Stimulated activated naive CD8-positive, alpha-beta T cell treated with anti-CD3 and anti-CD28 coated beads, Interleukin-15, amount 100 ng/mL, for 72 hours (primary cell): Measurements from ENCODE around the gene RREB1.

Source experiments
- ATAC-seq: fragments of 150-1000 bp; cut with Tn5 transposase; 2 replicates; pipeline ENCODE4 v1.10.0; 2021; ENCODE audit warnings: mild to moderate bottlenecking, moderate library complexity
- DNase-seq, 2 donors: peaks; one replicate each; pipeline ENCODE4 v3.0.0; 2021 to 2022
- H3K27ac Mint-ChIP-seq, 2 donors: one replicate each; pipeline ENCODE4 v1.8.0; 2022; ENCODE audit warnings: mild to moderate bottlenecking in 2 of 2, mixed read lengths in 2 of 2, moderate library complexity in 2 of 2
- H3K27me3 Mint-ChIP-seq: one replicate; pipeline ENCODE4 v1.8.0; 2022; ENCODE audit warnings: mixed read lengths
- H3K4me1 Mint-ChIP-seq: one replicate; pipeline ENCODE4 v1.8.0; 2022; ENCODE audit warnings: mild to moderate bottlenecking, mixed read lengths
- H3K4me3 Mint-ChIP-seq, 2 donors: one replicate each; pipeline ENCODE4 v1.8.0; 2022; ENCODE audit warnings: mild to moderate bottlenecking in 2 of 2, mixed read lengths in 2 of 2, moderate library complexity in 1 of 2
- H3K9me3 Mint-ChIP-seq, 2 donors: one replicate each; pipeline ENCODE4 v1.8.0; 2022; ENCODE audit warnings: mixed read lengths in 2 of 2

RREB1 gene

DNA sequence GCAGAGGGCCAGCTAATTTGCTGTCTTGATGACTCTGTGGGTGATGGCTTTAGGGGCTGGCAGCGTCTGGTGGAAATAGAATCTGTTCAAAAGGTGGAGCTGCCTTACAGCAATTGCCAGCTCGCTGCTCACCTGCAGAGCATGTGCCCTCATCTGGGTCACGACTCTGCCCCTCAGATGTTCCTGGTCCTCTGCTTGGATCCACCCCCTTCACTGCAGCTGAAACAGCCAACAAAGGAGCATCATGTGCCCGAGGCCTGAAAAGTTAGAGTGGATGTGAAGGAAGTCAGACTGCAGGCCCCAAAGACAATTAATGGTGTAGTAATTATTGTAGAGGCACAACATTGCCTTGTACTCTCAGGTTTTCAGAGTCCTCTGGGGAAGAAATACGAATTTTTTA, 19.9 kb downstream of the RREB1 start:
- Mint-ChIP-seq H3K27ac (no peak overlapping the region), H3K4me3 (peak overlapping the region; percentile 18 to 60), H3K27me3 (no peaks in the 10 kb centered on the region), H3K9me3 (no peaks in the 10 kb centered on the region), H3K4me1 (peaks cover 83% of the 10 kb centered on the region)
- DNase-seq (no peak), ATAC-seq (no peak)

DNA sequence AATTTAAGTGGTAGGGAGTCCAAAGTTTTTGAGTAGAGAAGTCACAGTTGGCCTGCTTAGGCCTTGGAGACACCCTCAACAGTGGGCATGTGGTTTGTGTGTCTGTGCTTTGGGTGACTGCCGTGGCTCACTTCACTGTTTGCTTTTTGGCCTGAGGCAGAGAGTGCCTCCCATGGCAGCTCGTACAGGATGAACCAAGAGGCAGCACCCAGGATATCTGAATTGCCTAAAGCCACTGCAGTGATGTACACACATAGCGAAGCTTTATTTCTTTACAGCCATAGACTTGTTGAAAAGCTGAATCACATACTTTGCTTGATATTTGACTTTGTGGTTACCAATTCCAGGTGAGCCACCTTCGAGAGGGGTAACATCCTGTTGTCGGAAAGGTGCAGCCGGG, 21.6 kb downstream of the RREB1 start:
- Mint-ChIP-seq H3K27ac (peak overlapping the region in 1 of 2 donors; percentile 16), H3K4me3 (peak overlapping the region; percentile 27 to 47), H3K9me3 (no peaks in the 10 kb centered on the region), H3K27me3 (no peaks in the 10 kb centered on the region), H3K4me1 (peaks cover 86% of the 10 kb centered on the region)
- ATAC-seq (peak; percentile 27), DNase-seq (no peak)

- peak in 1 of 2 donors; percentile 49 for DNase-seq
- H3K4me1 Mint-ChIP-seq, result peaks cover 86% of the 10 kb centered on the region
- H3K27me3 Mint-ChIP-seq, result no peaks in the 10 kb centered on the region
- no peak overlapping the region for H3K27ac Mint-ChIP-seq
- ATAC-seq, result peak; percentile 89
- peak overlapping the region; percentile 27 to 47 for H3K4me3 Mint-ChIP-seq
- no peaks in the 10 kb centered on the region for H3K9me3 Mint-ChIP-seq
Measured at GRCh38 chr6:7129784-7130569, 22.2 kb downstream of the RREB1 start.

DNA sequence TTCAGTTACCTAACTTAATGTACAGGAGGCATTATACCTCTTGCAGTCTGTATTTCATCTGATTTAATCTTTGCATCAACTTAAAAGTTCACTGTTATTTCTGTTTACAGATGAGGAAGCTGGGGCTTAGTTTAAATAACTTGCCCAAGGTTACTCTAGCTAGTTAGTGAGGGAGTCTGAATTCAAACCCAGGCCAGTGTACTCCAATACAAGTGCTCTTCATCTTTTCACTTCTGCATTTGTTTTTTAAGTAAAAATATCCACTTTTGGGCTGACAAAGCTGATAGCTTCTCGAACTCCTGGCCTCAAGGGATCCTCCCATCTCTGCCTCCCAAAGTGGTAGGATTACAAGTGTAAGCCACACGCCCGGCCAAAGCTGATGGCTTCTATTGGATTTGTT, 23.6 kb downstream of the RREB1 start:
- H3K27ac Mint-ChIP-seq, result no peak overlapping the region
- no peak overlapping the region for H3K4me3 Mint-ChIP-seq
- ATAC-seq (no peak), DNase-seq (no peak)
- peaks cover 84% of the 10 kb centered on the region for H3K4me1 Mint-ChIP-seq
- H3K9me3 Mint-ChIP-seq, result no peaks in the 10 kb centered on the region
- H3K27me3 Mint-ChIP-seq, result no peaks in the 10 kb centered on the region

DNA sequence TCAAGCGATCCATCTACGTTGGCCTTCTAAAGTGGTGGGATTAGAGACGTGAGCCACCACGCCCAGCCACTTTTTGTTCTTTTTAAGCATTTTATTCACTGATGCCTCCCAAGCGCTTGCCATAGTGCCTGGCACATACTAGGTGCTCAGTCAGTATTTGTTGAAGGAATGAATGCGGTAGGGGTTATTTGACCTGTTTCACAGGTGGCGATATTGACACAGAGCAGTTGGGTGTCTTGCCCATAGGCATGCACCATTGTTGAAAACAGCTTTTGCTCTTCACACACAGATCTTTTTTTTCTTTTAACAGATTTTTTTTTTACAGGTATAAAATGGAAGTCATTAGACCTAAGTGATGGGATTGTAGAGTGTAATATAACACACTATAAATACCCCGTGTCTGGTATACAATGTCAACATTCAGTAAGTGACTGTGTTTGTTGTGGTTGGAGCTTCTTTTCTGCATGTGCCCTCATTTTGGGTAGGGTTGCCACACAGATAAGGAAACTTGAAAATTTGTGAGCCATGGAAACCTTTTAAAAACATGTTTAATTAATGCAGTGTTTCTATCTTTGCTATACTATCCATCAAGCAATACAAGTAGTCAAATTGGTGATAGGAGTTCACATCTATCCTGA, 24.8 kb downstream of the RREB1 start:
- H3K4me3 Mint-ChIP-seq, result no peak overlapping the region
- H3K27ac Mint-ChIP-seq, result no peak overlapping the region
- no peaks in the 10 kb centered on the region for H3K27me3 Mint-ChIP-seq
- H3K4me1 Mint-ChIP-seq, result peaks cover 84% of the 10 kb centered on the region
- no peak for DNase-seq
- H3K9me3 Mint-ChIP-seq, result no peaks in the 10 kb centered on the region
- ATAC-seq, result no peak

- DNase-seq, result no peak
- peaks cover 82% of the 10 kb centered on the region for H3K4me1 Mint-ChIP-seq
- H3K27ac Mint-ChIP-seq, result no peak overlapping the region
- no peaks in the 10 kb centered on the region for H3K27me3 Mint-ChIP-seq
- peak overlapping the region; percentile 3 to 14 for H3K4me3 Mint-ChIP-seq
- H3K9me3 Mint-ChIP-seq, result no peaks in the 10 kb centered on the region
- ATAC-seq, result peak; percentile 34
Measured at GRCh38 chr6:7134999-7135745, 27.4 kb downstream of the RREB1 start.

DNA sequence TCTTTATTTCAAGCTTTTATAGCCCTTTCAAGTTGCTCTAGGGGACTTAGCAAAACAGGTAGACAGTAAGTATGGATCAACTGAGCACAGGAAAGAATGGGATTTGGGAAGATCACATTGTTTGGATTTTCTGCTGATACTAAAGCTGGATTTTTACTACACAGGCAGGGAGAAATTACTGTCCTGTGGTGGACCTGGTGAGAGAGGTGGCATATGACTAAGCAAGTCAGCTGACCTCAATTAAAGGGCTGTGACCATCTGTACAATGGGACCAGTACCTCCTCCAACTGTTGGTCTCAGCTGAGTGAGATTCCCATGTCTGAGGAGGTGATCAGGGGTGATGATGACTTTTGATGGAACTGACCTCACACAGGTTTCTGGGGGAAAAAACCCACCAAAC, 28.0 kb downstream of the RREB1 start:
- Mint-ChIP-seq H3K4me3 (peak overlapping the region; percentile 3 to 14), H3K9me3 (no peaks in the 10 kb centered on the region), H3K27ac (no peak overlapping the region), H3K27me3 (no peaks in the 10 kb centered on the region), H3K4me1 (peaks cover 82% of the 10 kb centered on the region)
- peak; percentile 46 for ATAC-seq
- no peak for DNase-seq

- no peaks in the 10 kb centered on the region for H3K27me3 Mint-ChIP-seq
- peak overlapping the region; percentile 79 to 83 for H3K4me3 Mint-ChIP-seq
- peak overlapping the region; percentile 69 to 83 for H3K27ac Mint-ChIP-seq
- DNase-seq (no peak), ATAC-seq (no peak)
- H3K9me3 Mint-ChIP-seq, result no peaks in the 10 kb centered on the region
- peaks cover 87% of the 10 kb centered on the region for H3K4me1 Mint-ChIP-seq
Measured at GRCh38 chr6:7136859-7137334, 29.1 kb downstream of the RREB1 start.

DNA sequence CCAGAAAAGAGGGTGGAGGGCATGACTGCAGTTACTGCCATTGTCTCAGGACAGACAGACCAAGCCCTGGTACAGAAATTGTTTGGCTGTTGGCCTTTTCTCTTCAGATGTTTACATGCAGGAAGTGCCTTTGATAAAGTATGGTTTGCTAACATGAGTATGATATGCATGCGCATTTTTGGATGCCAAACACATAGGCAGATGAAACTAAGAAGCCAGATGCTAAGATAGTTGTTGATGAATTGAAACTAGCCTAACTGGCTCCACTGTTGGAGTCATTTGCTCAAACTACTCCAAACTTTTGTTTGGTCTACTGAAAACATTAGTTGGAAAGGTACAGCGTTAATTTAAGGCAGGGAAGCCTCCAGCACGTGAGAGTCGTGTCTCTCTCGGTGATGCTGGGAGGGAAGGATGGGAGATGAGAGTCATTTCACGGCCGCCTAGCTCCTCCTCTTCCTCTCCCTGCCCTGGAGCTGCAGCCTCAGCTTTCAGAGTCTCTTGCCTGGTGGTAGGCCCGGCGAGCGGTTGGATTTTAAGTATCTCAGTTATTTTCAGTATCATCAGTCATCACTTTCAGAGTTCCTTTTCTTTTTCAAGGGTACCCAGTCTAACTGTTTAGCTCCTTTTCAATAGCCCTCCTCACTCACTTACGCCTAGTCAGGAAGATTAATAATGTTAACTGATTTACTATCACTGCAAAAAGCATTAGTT, 29.7 kb downstream of the RREB1 start:
- Mint-ChIP-seq H3K4me3 (peak overlapping the region; percentile 79 to 83), H3K9me3 (no peaks in the 10 kb centered on the region), H3K27ac (peak overlapping the region; percentile 83 to 95), H3K27me3 (no peaks in the 10 kb centered on the region), H3K4me1 (peaks cover 87% of the 10 kb centered on the region)
- ATAC-seq (peak; percentile 78), DNase-seq (peak; percentile 50 to 70)

DNA sequence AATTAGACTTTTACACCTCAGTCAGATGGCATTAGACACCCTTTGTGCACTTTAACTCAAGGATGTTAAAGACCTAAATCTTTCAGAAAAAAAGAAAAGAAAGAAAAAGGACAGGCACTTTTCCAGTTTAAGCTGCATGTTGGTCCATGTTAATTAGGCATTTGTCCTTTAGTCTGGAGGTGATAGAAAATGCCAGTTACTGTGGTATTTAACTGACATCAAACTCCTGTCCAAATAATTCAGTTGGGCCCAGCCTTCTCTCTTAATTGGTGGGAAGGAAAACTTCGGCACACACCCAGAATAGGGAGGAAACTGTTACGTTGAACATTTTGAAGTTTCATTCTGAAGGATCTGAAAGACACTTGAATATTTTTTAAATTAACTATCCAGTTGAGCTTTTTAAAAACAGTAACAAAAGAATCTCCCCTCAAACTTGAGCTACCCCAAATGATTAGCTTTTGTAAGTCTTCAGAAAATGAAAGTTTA, 30.3 kb downstream of the RREB1 start:
- ATAC-seq (no peak), DNase-seq (no peak)
- peak overlapping the region; percentile 79 to 83 for H3K4me3 Mint-ChIP-seq
- no peaks in the 10 kb centered on the region for H3K27me3 Mint-ChIP-seq
- H3K27ac Mint-ChIP-seq, result peak overlapping the region; percentile 87 to 95
- no peaks in the 10 kb centered on the region for H3K9me3 Mint-ChIP-seq
- peaks cover 87% of the 10 kb centered on the region for H3K4me1 Mint-ChIP-seq

DNA sequence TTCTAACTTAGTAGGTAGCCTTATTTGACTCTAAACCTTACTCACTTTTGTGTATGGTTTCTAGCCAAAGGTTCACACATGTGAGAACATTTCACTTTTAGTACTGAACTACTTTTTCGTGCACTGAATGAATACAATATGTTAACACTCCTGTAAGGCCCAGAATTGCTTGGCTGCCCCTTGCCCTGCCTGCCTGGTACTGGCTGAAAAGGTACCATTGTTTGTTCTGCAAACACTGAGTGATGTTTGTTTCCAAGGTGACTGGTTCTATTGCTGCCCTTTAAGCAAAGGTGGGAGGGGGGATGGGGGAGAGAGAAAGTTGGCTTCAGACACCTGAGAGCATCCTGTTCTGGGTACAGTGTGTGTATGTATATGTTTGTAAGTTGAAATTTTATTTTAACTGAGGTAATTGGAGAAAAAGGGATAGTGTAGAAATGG, 31.2 kb downstream of the RREB1 start:
- Mint-ChIP-seq H3K27ac (peak overlapping the region in 1 of 2 donors; percentile 7), H3K4me3 (peak overlapping the region in 1 of 2 donors; percentile 11), H3K4me1 (peaks cover 91% of the 10 kb centered on the region), H3K27me3 (no peaks in the 10 kb centered on the region), H3K9me3 (no peaks in the 10 kb centered on the region)
- ATAC-seq (peak; percentile 33), DNase-seq (peak in 1 of 2 donors; percentile 46)

DNA sequence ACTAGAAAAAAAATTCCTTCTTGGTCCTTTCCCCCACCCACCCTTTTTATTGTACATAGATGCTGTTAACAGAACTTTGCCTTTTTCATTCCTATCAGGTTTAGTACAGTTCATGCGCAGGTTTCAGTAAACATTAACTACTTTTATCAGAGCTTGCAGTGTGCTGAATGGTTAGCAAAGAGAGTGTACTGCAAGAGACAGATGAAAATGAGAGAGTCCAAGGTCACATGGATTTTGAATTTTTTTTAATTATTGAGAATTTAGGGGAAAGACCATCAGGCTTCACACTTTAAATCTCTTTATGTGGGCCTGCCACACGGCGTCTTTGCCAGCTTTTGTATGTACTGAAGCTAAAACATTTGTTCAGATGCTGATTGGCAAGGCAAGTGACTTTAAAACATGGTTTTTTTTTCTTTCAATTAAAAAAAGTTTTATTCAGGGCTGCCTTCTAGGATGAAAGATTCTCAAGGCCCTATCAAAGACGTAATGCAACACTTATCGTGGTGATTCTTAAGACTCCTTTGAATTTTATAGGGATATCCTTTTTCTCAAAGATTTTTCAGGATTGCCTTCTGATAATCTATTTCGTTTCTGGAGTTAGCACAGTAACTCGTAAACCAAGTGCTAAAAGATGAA, 32.2 kb downstream of the RREB1 start:
- peaks cover 88% of the 10 kb centered on the region for H3K4me1 Mint-ChIP-seq
- H3K4me3 Mint-ChIP-seq, result peak overlapping the region in 1 of 2 donors; percentile 85
- ATAC-seq, result no peak
- H3K9me3 Mint-ChIP-seq, result no peaks in the 10 kb centered on the region
- no peaks in the 10 kb centered on the region for H3K27me3 Mint-ChIP-seq
- H3K27ac Mint-ChIP-seq, result peak overlapping the region in 1 of 2 donors; percentile 67
- no peak for DNase-seq

GRCh38 chr6:7140631-7141378, 33.0 kb downstream of the RREB1 start:
- H3K4me3 Mint-ChIP-seq, result peak overlapping the region; percentile 83 to 85
- H3K4me1 Mint-ChIP-seq, result peaks cover 88% of the 10 kb centered on the region
- peak overlapping the region; percentile 88 to 91 for H3K27ac Mint-ChIP-seq
- no peaks in the 10 kb centered on the region for H3K9me3 Mint-ChIP-seq
- ATAC-seq (peak; percentile 87), DNase-seq (peak; percentile 74 to 79)
- no peaks in the 10 kb centered on the region for H3K27me3 Mint-ChIP-seq

DNA sequence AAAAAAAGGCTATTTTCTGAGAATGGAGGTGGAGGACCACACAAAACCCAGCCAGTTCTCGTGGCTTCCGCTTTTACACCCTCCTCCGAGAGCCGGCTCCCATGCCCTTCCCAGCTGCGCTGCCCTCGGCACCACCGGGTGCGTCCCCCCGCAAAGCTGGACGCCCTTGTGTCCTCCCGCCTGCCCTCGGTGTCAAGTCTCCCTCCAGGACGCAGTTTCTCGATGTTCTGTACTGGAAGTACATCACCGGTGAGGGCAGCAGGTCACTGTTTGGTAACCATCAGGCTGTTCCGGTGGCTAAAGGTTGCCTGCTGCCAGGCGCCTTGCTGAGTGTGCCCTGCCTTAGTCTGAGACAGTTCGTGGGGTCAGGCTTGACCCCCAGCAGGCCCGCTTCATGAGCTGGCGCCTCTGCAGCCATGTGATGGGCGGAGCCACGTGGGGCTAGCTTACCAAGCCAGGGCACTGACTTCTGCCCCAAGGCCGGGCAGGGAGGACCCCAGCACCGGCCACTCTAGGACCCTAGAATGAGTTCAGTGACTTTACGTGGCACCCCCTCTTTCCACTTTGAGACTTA, 34.6 kb downstream of the RREB1 start:
- Mint-ChIP-seq H3K4me1 (peaks cover 92% of the 10 kb centered on the region), H3K4me3 (peak overlapping the region; percentile 33 to 47), H3K27ac (no peak overlapping the region), H3K9me3 (no peaks in the 10 kb centered on the region), H3K27me3 (no peaks in the 10 kb centered on the region)
- DNase-seq, result no peak
- ATAC-seq, result no peak
